ENCODE measurements around the gene CANX.
A peak's percentile ranks its signal among the peaks of the same experiment; 100 is the strongest.

CANX gene

GRCh38 chr5:179762781-179763176 is 64.0 kb downstream of the CANX start:
- no peak for DNase-seq (ENCODE audit: low read depth)
- no peak overlapping the region for H3K4me3 ChIP-seq (ENCODE audit: low read length)
- TF ChIP-seq CTCF (conservative IDR thresholded peaks at IDR 0.05; ENCODE audit: low read length), result no peak

- peak; percentile 80 for DNase-seq (ENCODE audit: low read depth)
- peak; percentile 89 for TF ChIP-seq CTCF (conservative IDR thresholded peaks at IDR 0.05; ENCODE audit: low read length)
- no peak overlapping the region for H3K4me3 ChIP-seq (ENCODE audit: low read length)
Observed at GRCh38 chr5:179763215-179763945, 64.6 kb downstream of the CANX start.

DNA sequence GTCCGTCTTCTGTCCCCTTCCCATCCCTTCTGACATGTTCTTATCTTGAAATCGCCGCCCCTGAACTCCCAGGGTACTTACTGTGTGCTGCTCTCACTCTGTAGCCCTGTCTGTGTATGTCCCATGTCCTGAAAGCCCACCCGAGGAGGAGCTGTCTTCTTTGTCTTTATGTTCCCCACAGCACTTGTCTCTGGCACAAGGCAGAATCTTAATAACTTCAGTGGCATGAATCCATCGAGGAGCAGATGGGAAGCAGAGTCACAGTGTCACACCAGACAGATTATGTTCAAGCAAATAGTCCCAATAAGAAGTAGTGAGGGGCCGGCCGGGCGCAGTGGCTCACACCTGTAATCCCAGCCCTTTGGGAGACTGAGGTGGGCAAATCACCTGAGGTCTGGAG is 65.3 kb downstream of the CANX start:
- no peak overlapping the region for H3K4me3 ChIP-seq (ENCODE audit: low read length)
- DNase-seq (ENCODE audit: low read depth), result no peak
- TF ChIP-seq CTCF (conservative IDR thresholded peaks at IDR 0.05; ENCODE audit: low read length), result no peak

DNA sequence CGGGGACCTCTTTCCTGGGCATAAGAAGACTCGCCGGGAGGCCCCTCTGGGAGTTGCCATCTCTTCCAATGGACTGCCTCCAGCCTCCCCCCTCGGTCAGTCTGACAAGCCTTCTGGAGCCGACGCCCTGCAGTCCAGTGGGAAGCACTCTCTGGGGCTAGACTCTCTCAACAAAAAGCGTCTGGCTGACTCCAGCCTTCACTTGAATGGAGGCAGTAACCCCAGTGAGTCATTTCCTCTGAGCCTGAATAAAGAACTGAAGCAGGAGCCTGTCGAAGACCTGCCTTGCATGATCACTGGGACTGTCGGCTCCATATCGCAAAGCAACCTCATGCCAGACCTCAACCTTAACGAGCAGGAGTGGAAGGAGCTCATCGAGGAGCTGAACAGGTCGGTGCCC is 66.6 kb downstream of the CANX start:
- DNase-seq (ENCODE audit: low read depth), result peak; percentile 78
- no peak for TF ChIP-seq CTCF (conservative IDR thresholded peaks at IDR 0.05; ENCODE audit: low read length)
- H3K4me3 ChIP-seq (ENCODE audit: low read length), result no peak overlapping the region

DNA sequence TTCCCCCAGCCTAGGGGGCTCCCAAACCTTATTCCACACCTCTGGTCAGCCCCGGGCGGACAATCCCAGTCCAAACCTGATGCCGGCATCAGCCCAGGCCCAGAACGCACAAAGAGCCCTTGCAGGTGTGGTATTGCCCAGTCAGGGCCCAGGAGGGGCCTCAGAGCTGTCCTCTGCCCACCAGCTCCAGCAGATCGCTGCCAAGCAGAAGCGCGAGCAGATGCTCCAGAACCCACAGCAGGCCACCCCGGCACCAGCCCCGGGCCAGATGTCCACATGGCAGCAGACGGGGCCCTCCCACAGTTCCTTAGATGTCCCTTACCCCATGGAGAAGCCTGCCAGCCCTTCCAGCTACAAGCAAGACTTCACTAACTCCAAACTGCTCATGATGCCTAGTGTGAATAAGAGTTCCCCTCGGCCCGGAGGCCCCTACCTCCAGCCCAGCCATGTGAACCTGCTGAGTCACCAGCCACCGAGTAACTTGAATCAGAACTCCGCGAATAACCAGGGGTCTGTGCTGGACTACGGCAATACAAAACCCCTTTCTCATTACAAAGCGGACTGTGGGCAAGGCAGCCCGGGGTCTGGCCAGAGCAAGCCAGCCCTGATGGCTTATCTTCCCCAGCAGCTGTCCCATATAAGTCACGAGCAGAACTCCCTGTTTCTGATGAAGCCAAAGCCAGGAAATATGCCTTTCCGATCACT is 67.4 kb downstream of the CANX start:
- DNase-seq (ENCODE audit: low read depth), result peak; percentile 38
- TF ChIP-seq CTCF (conservative IDR thresholded peaks at IDR 0.05; ENCODE audit: low read length), result no peak

DNA sequence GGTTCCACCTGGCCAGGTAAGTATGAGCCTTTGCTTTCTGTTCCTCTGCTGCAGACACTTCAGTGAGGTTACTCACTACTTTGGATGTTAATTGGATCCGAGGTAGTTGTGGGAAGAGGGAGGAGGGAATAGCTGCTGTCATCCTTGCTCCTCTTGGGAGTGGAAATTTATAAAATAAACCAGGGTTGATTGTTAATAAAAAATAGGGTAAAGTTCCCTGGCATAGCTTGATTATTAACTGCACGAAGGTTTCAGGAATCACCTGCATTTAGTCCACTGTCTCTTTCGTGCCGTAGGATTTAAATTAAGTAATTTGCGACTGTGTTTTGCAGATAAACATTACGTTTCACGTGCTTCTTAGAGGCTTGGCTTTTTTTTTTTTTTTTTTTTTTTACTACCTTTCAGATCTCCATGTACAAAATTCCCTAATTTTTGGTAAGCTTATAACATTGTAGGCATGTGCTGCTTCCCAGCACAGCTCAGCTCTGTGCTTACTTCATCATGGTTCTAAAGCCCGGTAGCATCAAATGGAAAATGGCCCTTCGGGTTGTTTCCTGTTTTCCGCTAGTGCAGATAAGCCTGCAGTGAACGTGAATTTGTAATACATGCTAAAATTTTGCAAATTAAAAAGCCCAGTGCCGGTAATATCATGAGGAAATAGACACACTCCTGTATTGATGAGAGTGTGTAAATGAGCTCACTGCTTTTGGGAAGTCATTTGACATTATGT is 68.1 kb downstream of the CANX start:
- TF ChIP-seq CTCF (conservative IDR thresholded peaks at IDR 0.05; ENCODE audit: low read length), result no peak
- H3K4me3 ChIP-seq (ENCODE audit: low read length), result no peak overlapping the region
- no peak for DNase-seq (ENCODE audit: low read depth)

More for the DNA sequence above, 67.4 kb downstream of the CANX start:
- H3K4me3 ChIP-seq (ENCODE audit: low read length), result no peak overlapping the region

All from AG10803 (cell line).